Spleen (tissue), 11 donors: ENCODE measurements around the gene NRN1. TPM values are rescaled to one million over a fixed set of nuclear protein-coding genes. Genes with fewer than 3 reads are reported as not detected.

Experiments used
- DNase-seq: peaks from one replicate; pipeline ENCODE4 v3.0.0-alpha.2; 2020
- H3K27ac ChIP-seq, 8 donors: fragments of 200-600 bp; sonication (generic) in 7 of 8; 1 replicate in 4 of 8; 2 replicates in 4 of 8; pipeline versions ENCODE4 v1.5.0 to v1.8.0; 2016 to 2021; ENCODE audit warnings: inconsistent platforms in 4 of 8, mild to moderate bottlenecking in 4 of 8, moderate library complexity in 1 of 8
- H3K27me3 ChIP-seq, 7 donors: fragments of 200-600 bp; sonication (generic) in 6 of 7; replicated peaks in 1 of 7; 1 replicate in 4 of 7; 2 replicates in 3 of 7; pipeline versions ENCODE4 v1.5.0 to v1.8.0; 2016 to 2021; ENCODE audit warnings: inconsistent platforms in 3 of 7, mild to moderate bottlenecking in 1 of 7
- H3K36me3 ChIP-seq, 6 donors: fragments of 200-600 bp; sonication (generic) in 5 of 6; 1 replicate in 4 of 6; 2 replicates in 2 of 6; pipeline versions ENCODE4 v1.5.0 to v1.8.0; 2016 to 2021; ENCODE audit warnings: inconsistent platforms in 2 of 6
- H3K4me1 ChIP-seq, 6 donors: fragments of 200-600 bp; sonication (generic) in 5 of 6; 1 replicate in 3 of 6; 2 replicates in 3 of 6; pipeline versions ENCODE4 v1.5.0 to v1.8.0; 2016 to 2021; ENCODE audit warnings: inconsistent platforms in 3 of 6
- H3K4me3 ChIP-seq, 8 donors: fragments of 200-600 bp; sonication (generic) in 7 of 8; 1 replicate in 4 of 8; 2 replicates in 4 of 8; pipeline versions ENCODE4 v1.5.0 to v1.8.0; 2016 to 2021; ENCODE audit warnings: inconsistent platforms in 4 of 8, mild to moderate bottlenecking in 4 of 8, moderate library complexity in 2 of 8
- H3K9me3 ChIP-seq, 8 donors: fragments of 200-600 bp; sonication (generic) in 7 of 8; 1 replicate in 4 of 8; 2 replicates in 4 of 8; pipeline versions ENCODE4 v1.5.0 to v1.8.0; 2016 to 2021; ENCODE audit warnings: inconsistent platforms in 4 of 8
- CTCF ChIP-seq, 11 experiments: fragments of 200-600 bp in 7 of 11; fragments of 450-650 bp in 4 of 11; sonication (generic) in 4 of 11; IDR thresholded peaks in 8 of 11; conservative IDR thresholded peaks in 3 of 11; 1 replicate in 7 of 11; 2 replicates in 4 of 11; pipeline versions ENCODE4 v1.4.0 to v1.8.0; 2016 to 2021; ENCODE audit warnings: antibody characterized with exemption in 11 of 11, inconsistent platforms in 4 of 11, mild to moderate bottlenecking in 1 of 11
- POLR2A ChIP-seq, 3 donors: fragments of 450-650 bp; IDR thresholded peaks; one replicate each; pipeline ENCODE4 v1.5.1; 2017; ENCODE audit warnings: antibody characterized with exemption in 3 of 3, mild to moderate bottlenecking in 1 of 3
- POLR2AphosphoS5 ChIP-seq, 3 donors: sonication (generic); formaldehyde crosslinking; IDR thresholded peaks; one replicate each; pipeline ENCODE4 v1.5.1; 2017; ENCODE audit warnings: antibody characterized with exemption in 3 of 3
- WGBS, 5 donors: extraction: QIAGEN DNeasy Blood & Tissue Kit in 3 of 5; methylation state at CpG; one replicate each; pipeline versions ENCODE4 v1.1.5 to v1.1.7; 2013 to 2018; 5-methylcytosine and 5-hydroxymethylcytosine counted together
- intact Hi-C: fragments of 100-400 bp; cut with DNase I; formaldehyde crosslinking; loops from one replicate; pipeline ENCODE4 v1.15.0; 2023; ENCODE audit warnings: low total_unique reads
- polyA plus RNA-seq, 3 donors: library from polyadenylated mRNA; stranded (reverse); fragments of 200-250 nt; gene quantifications; one replicate each; pipeline ENCODE4 v1.2.1, GENCODE V29; 2013
- total RNA-seq, 7 donors: library from RNA; depleted of rRNA in 3 of 7; stranded (reverse); fragments of >200 nt in 3 of 7; fragmentation: NEBNext Ultra II Directional in 4 of 7; extraction: Animal tissue kit (Norgen Biotek cat#: 25700) in 4 of 7; gene quantifications; one replicate each; pipeline versions ENCODE4 v1.1.0 to v1.2.1, GENCODE V29; 2016 to 2021
- donor health status: healthy with polysubstance abuse.
- donor health status: DM: no; HTN: no; CAD: no; lungs with moderate emphysema.
- donor health status: DM: no; HTN: no; CAD: no.
- donor health status: Bipolar disorder and iron deficiency.
- donor health status: healthy.
- donor health status: DM: no; HTN: no; CAD: no.
- donor health status: DM: yes; HTN: yes; CAD: no.

The NRN1 gene
- total and polyA plus RNA-seq, 10 donors = 6.9 to 28.5 (median 18.3) TPM

- no peak for TF ChIP-seq POLR2A (IDR thresholded peaks at IDR 0.05)
- peak in 3 of 11 experiments; percentile 16 to 36 (median 30) for TF ChIP-seq CTCF (IDR thresholded peaks at IDR 0.05 in 8 of 11, conservative IDR thresholded peaks at IDR 0.05 in 3 of 11)
- peak in 2 of 3 donors; percentile 64 for TF ChIP-seq POLR2AphosphoS5 (IDR thresholded peaks at IDR 0.05)
- H3K9me3 ChIP-seq = peaks cover 0 to 32% (median 0%) of the 10 kb centered on the region in 8 donors
- peaks cover 16 to 76% (median 65%) of the 10 kb centered on the region in 6 donors for H3K4me1 ChIP-seq
- H3K36me3 ChIP-seq = peaks cover 0 to 6% (median 0%) of the 10 kb centered on the region in 6 donors
- H3K4me3 ChIP-seq = peak overlapping the region; percentile 18 to 70 (median 45)
- peak; percentile 75 for DNase-seq
- 2 to 5% (median 4%) methylated on average over 29 to 57 of the region's 57 CpGs for WGBS, 5 donors
- H3K27ac ChIP-seq = peak overlapping the region; percentile 19 to 90 (median 76)
- peaks cover 29 to 95% (median 77%) of the 10 kb centered on the region in 7 donors for H3K27me3 ChIP-seq
- intact Hi-C loops = no loop called here
Observed at GRCh38 chr6:6007366-6008088, 802 bp upstream of the NRN1 start.

GRCh38 chr6:6006006-6006427 is 708 bp downstream of the NRN1 start:
- Histone ChIP-seq H3K36me3 (peaks cover 0 to 6% (median 0%) of the 10 kb centered on the region in 6 donors), H3K4me3 (peak overlapping the region; percentile 2 to 70 (median 45)), H3K27me3 (peaks cover 29 to 100% (median 92%) of the 10 kb centered on the region in 7 donors), H3K4me1 (peaks cover 23 to 91% (median 76%) of the 10 kb centered on the region in 6 donors), H3K27ac (peak overlapping the region in 6 of 8 donors; percentile 70 to 90 (median 79)), H3K9me3 (peaks cover 0 to 41% (median 0%) of the 10 kb centered on the region in 8 donors)
- no peak for TF ChIP-seq POLR2A (IDR thresholded peaks at IDR 0.05)
- no peak for TF ChIP-seq CTCF (IDR thresholded peaks at IDR 0.05 in 8 of 11, conservative IDR thresholded peaks at IDR 0.05 in 3 of 11)
- no peak for TF ChIP-seq POLR2AphosphoS5 (IDR thresholded peaks at IDR 0.05)
- WGBS, 5 donors = 4 to 8% (median 6%) methylated on average over 10 of the region's 10 CpGs
- DNase-seq = no peak
- intact Hi-C loops = no loop called here

- no peak for DNase-seq
- H3K4me3 ChIP-seq = peak overlapping the region in 7 of 8 donors; percentile 42 to 70 (median 48)
- 6 to 10% (median 7%) methylated on average over 13 of the region's 13 CpGs for WGBS, 5 donors
- peaks cover 23 to 94% (median 77%) of the 10 kb centered on the region in 6 donors for H3K4me1 ChIP-seq
- intact Hi-C loops = no loop called here
- H3K36me3 ChIP-seq = peaks cover 0 to 6% (median 0%) of the 10 kb centered on the region in 6 donors
- peaks cover 29 to 100% (median 98%) of the 10 kb centered on the region in 7 donors for H3K27me3 ChIP-seq
- H3K9me3 ChIP-seq = peaks cover 0 to 43% (median 1%) of the 10 kb centered on the region in 8 donors
- H3K27ac ChIP-seq = peak overlapping the region in 5 of 8 donors; percentile 75 to 90 (median 82)
- no peak for TF ChIP-seq CTCF (IDR thresholded peaks at IDR 0.05 in 8 of 11, conservative IDR thresholded peaks at IDR 0.05 in 3 of 11)
- TF ChIP-seq POLR2AphosphoS5 (IDR thresholded peaks at IDR 0.05) = no peak
- TF ChIP-seq POLR2A (IDR thresholded peaks at IDR 0.05) = no peak
Observed at GRCh38 chr6:6005051-6006005, 1.4 kb downstream of the NRN1 start.
